Measurements from ENCODE around the gene CTTN. TPM values are rescaled to one million over a fixed set of nuclear protein-coding genes. Genes with fewer than 3 reads are reported as not detected.

Gene CTTN
- total and polyA plus RNA-seq, 7 donors: 44.1 to 117 (median 88.4) TPM

DNA sequence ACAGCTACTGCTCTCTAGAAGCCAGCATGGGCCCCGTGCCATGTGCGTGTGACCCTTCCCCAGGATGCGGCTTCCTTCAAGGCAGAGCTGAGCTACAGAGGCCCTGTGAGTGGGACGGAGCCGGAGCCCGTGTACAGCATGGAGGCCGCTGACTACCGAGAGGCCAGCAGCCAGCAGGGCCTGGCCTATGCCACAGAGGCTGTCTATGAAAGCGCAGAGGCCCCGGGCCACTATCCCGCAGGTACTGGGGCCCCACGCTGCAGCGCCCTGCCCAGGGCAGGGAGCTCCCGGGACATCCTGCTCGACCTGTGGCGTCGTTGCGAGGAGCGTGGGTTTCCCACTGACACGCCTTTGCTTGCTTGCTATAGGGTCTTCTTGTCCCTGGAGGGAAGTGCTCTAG, 34.7 kb downstream of the CTTN start:
- Histone ChIP-seq H3K36me3 (ENCODE audit: insufficient read depth in 1 of 2, low read depth in 1 of 2) (peaks cover 6 to 99% of the 10 kb centered on the region in 2 donors), H3K4me1 (no peaks in the 10 kb centered on the region), H3K4me3 (no peak overlapping the region), H3K9me3 (no peaks in the 10 kb centered on the region), H3K27ac (no peak overlapping the region), H3K27me3 (ENCODE audit: insufficient read depth in 3 of 3, low read length in 2 of 3) (no peaks in the 10 kb centered on the region)
- ATAC-seq (no peak), DNase-seq (peak in 1 of 2 donors; percentile 46)
- intact Hi-C loops (cut with DNase I): no loop called here
- TF ChIP-seq, protein P1, sequence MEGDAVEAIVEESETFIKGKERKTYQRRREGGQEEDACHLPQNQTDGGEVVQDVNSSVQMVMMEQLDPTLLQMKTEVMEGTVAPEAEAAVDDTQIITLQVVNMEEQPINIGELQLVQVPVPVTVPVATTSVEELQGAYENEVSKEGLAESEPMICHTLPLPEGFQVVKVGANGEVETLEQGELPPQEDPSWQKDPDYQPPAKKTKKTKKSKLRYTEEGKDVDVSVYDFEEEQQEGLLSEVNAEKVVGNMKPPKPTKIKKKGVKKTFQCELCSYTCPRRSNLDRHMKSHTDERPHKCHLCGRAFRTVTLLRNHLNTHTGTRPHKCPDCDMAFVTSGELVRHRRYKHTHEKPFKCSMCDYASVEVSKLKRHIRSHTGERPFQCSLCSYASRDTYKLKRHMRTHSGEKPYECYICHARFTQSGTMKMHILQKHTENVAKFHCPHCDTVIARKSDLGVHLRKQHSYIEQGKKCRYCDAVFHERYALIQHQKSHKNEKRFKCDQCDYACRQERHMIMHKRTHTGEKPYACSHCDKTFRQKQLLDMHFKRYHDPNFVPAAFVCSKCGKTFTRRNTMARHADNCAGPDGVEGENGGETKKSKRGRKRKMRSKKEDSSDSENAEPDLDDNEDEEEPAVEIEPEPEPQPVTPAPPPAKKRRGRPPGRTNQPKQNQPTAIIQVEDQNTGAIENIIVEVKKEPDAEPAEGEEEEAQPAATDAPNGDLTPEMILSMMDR (IDR thresholded peaks at IDR 0.05): no peak
- 94 to 97% (median 95%) methylated on average over 20 of the region's 20 CpGs for WGBS, 3 donors

DNA sequence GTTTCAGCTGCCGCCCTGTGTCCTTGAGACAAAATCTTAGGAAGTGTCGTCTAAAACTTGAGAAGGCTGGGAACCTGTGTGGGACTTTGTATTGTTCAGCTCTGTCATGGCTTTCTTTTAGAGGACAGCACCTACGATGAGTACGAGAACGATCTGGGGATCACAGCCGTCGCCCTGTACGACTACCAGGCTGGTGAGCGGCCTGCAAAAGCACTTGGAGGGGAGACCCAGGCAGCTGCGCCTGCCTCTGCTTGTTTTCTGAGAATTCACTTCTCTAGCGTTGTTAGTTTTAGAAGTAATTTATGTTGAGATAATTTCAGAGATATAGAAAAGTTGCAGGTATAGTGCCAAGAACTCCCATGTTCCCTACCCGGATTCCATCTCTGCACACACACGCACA, 35.2 kb downstream of the CTTN start:
- Histone ChIP-seq H3K27ac (no peak overlapping the region), H3K9me3 (no peaks in the 10 kb centered on the region), H3K27me3 (ENCODE audit: insufficient read depth in 3 of 3, low read length in 2 of 3) (no peaks in the 10 kb centered on the region), H3K4me3 (no peak overlapping the region), H3K36me3 (ENCODE audit: insufficient read depth in 1 of 2, low read depth in 1 of 2) (peaks cover 7 to 98% of the 10 kb centered on the region in 2 donors), H3K4me1 (no peaks in the 10 kb centered on the region)
- 86 to 94% (median 94%) methylated on average over 13 of the region's 13 CpGs for WGBS, 3 donors
- intact Hi-C loops (cut with DNase I): no loop called here
- ATAC-seq: no peak
- no peak for DNase-seq
- TF ChIP-seq, protein P1 (IDR thresholded peaks at IDR 0.05): no peak

- TF ChIP-seq, protein P1 (IDR thresholded peaks at IDR 0.05): no peak
- peaks cover 7 to 96% of the 10 kb centered on the region in 2 donors for H3K36me3 ChIP-seq (ENCODE audit: insufficient read depth in 1 of 2, low read depth in 1 of 2)
- intact Hi-C loops (cut with DNase I): no loop called here
- H3K27me3 ChIP-seq (ENCODE audit: insufficient read depth in 3 of 3, low read length in 2 of 3): no peaks in the 10 kb centered on the region
- no peaks in the 10 kb centered on the region for H3K9me3 ChIP-seq
- ATAC-seq: no peak
- no peaks in the 10 kb centered on the region for H3K4me1 ChIP-seq
- WGBS, 3 donors: 80 to 86% (median 84%) methylated on average over 36 of the region's 36 CpGs
- H3K4me3 ChIP-seq: no peak overlapping the region
- no peak overlapping the region for H3K27ac ChIP-seq
- peak in 1 of 2 donors; percentile 40 for DNase-seq
Measured at GRCh38 chr11:70433966-70434812, 35.9 kb downstream of the CTTN start.

DNA sequence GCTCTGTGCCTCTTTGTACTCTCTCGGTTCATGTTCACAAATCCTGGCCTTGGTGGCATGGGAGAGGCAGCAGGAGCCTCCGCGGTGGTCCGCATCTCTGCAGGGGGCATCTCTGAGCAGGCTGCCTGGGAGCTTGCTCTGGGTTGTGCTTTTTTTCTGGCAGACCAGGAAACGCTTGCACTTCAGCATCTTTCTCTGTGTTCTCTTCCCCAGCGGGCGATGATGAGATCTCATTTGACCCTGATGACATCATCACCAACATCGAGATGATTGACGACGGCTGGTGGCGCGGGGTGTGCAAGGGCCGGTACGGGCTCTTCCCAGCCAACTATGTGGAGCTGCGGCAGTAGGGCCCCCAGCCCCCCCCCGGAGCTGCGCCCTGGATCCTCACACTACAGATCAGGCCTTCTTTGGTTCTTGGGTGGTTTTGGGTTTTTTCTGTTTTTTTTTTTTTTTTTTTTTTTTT, 36.5 kb downstream of the CTTN start:
- Histone ChIP-seq H3K4me3 (no peak overlapping the region), H3K27ac (no peak overlapping the region), H3K9me3 (no peaks in the 10 kb centered on the region), H3K4me1 (no peaks in the 10 kb centered on the region), H3K36me3 (ENCODE audit: insufficient read depth in 1 of 2, low read depth in 1 of 2) (peaks cover 7 to 94% of the 10 kb centered on the region in 2 donors), H3K27me3 (ENCODE audit: insufficient read depth in 3 of 3, low read length in 2 of 3) (no peaks in the 10 kb centered on the region)
- ATAC-seq: peak; percentile 24 to 42 (median 38)
- intact Hi-C loops (cut with DNase I): no loop called here
- TF ChIP-seq, protein P1 (IDR thresholded peaks at IDR 0.05): no peak
- no peak for DNase-seq
- 50 to 61% (median 57%) methylated on average over 17 of the region's 17 CpGs for WGBS, 3 donors
